CD4-positive, alpha-beta memory T cell (primary cell): ENCODE data around the gene DOP1A. TPM values are rescaled to one million over a fixed set of nuclear protein-coding genes. Genes with fewer than 3 reads are reported as not detected.

Experiments
- CTCF ChIA-PET: fragments of 350-600 bp; sonication (Branson Sonifier 250); formaldehyde crosslinking; loops from one replicate; lab custom pipeline; 2021; ENCODE audit warnings: inconsistent platforms; ENCODE audit not compliant: partially characterized antibody; lab: Charles Lee
- POLR2A ChIA-PET: fragments of 350-600 bp; sonication (Branson Sonifier 250); formaldehyde crosslinking; loops from one replicate; lab custom pipeline; 2021; ENCODE audit not compliant: partially characterized antibody; lab: Charles Lee
- DNase-seq, 5 donors: peaks; one replicate each; pipeline versions ENCODE4 v3.0.0 to v3.0.0-alpha.2; 2020 to 2022; ENCODE audit warnings: mixed read lengths in 1 of 5
- H3K27ac ChIP-seq: one replicate; pipeline ENCODE4 v1.7.0; 2013; ENCODE audit warnings: low read depth, low read length
- H3K27me3 ChIP-seq: 2 replicates; pipeline ENCODE4 v1.7.0; 2013; ENCODE audit warnings: mild to moderate bottlenecking, low read length, moderate library complexity; ENCODE audit not compliant: insufficient read depth
- H3K36me3 ChIP-seq: 2 replicates; pipeline ENCODE4 v1.7.0; 2013; ENCODE audit warnings: mild to moderate bottlenecking, low read length, moderate library complexity; ENCODE audit not compliant: insufficient read depth
- H3K4me1 ChIP-seq: 2 replicates; pipeline ENCODE4 v1.7.0; 2013; ENCODE audit warnings: mild to moderate bottlenecking, low read length, moderate library complexity; ENCODE audit not compliant: insufficient read depth
- H3K4me3 ChIP-seq, 2 donors: one replicate each; pipeline ENCODE4 v1.7.0; 2013; ENCODE audit warnings: low read length in 2 of 2, mild to moderate bottlenecking in 1 of 2
- H3K9me3 ChIP-seq, 2 donors: one replicate each; pipeline ENCODE4 v1.7.0; 2013; ENCODE audit warnings: low read length in 2 of 2, control low read depth in 1 of 2; ENCODE audit not compliant: control insufficient read depth in 1 of 2
- H3K27ac Mint-ChIP-seq, 7 donors: one replicate each; pipeline ENCODE4 v1.8.0; 2020 to 2021; ENCODE audit warnings: mixed read lengths in 7 of 7, mild to moderate bottlenecking in 6 of 7, inconsistent platforms in 3 of 7, moderate library complexity in 3 of 7
- H3K27me3 Mint-ChIP-seq, 2 donors: one replicate each; pipeline ENCODE4 v1.8.0; 2020 to 2021; ENCODE audit warnings: mixed read lengths in 2 of 2
- H3K36me3 Mint-ChIP-seq, 2 donors: one replicate each; pipeline ENCODE4 v1.8.0; 2020 to 2021; ENCODE audit warnings: mixed read lengths in 2 of 2, inconsistent platforms in 1 of 2, mild to moderate bottlenecking in 1 of 2
- H3K4me1 Mint-ChIP-seq, 4 donors: one replicate each; pipeline ENCODE4 v1.8.0; 2020 to 2021; ENCODE audit warnings: mixed read lengths in 4 of 4, mild to moderate bottlenecking in 1 of 4
- H3K4me3 Mint-ChIP-seq, 8 donors: one replicate each; pipeline ENCODE4 v1.8.0; 2020 to 2021; ENCODE audit warnings: mixed read lengths in 8 of 8, mild to moderate bottlenecking in 7 of 8, moderate library complexity in 6 of 8, inconsistent platforms in 3 of 8
- H3K9me3 Mint-ChIP-seq, 8 donors: one replicate each; pipeline ENCODE4 v1.8.0; 2020 to 2021; ENCODE audit warnings: mixed read lengths in 8 of 8, mild to moderate bottlenecking in 5 of 8, inconsistent platforms in 3 of 8, moderate library complexity in 1 of 8
- intact Hi-C: fragments of 100-400 bp; cut with micrococcal nuclease; formaldehyde crosslinking; loops from one replicate; pipeline ENCODE4 v1.15.1; 2023
- polyA plus RNA-seq, 2 donors: library from polyadenylated mRNA; unstranded; fragments of 300-500 nt; fragmentation: Illumina TruSeq; gene quantifications; one replicate each; pipeline ENCODE4 v1.2.3, GENCODE V29; 2021
- total RNA-seq, 2 experiments: library from RNA; stranded (reverse); gene quantifications; one replicate each; pipeline ENCODE4 v1.2.3, GENCODE V29; 2021

DOP1A gene
- total and polyA plus RNA-seq, 4 experiments from 2014 or later, result 0.88 to 36.6 (median 19.2) TPM

DNA sequence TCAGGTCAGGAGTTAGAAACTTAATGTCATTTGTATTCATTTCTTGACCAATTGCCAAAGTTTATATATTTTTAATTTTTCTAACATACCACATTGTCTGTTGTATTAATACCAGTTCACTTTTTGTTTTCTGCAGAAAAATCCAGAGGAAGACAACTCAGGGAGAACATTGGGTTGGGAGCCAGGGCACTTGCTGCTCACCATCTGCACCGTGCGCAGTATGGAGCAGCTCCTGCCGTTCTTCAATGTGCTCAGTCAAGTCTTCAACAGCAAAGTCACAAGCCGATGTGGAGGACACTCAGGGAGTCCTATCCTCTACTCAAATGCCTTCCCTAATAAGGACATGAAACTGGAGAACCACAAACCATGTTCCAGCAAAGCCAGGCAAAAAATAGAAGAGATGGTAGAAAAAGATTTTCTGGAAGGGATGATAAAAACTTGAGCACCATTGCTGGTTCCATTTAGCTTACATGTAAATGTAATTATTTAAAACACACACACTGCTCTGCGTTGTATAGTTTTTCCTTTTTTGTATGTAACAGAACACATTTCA lies 100.3 kb downstream of the DOP1A start:
- peaks cover 55 to 82% of the 10 kb centered on the region in 2 donors for H3K36me3 Mint-ChIP-seq
- no peaks in the 10 kb centered on the region for H3K4me1 Mint-ChIP-seq
- no peaks in the 10 kb centered on the region for H3K27me3 ChIP-seq
- H3K27ac ChIP-seq, result no peak overlapping the region
- H3K36me3 ChIP-seq, result peaks cover 47% of the 10 kb centered on the region
- no peaks in the 10 kb centered on the region for H3K4me1 ChIP-seq
- no peaks in the 10 kb centered on the region for H3K9me3 ChIP-seq
- no peak overlapping the region for H3K4me3 ChIP-seq
- ChIA-PET POLR2A (no interaction called here), CTCF (interaction anchor here (1.2 to 1.4 kb wide), 2 partner anchors 48 to 102 kb away, joined by 3 to 4 read pairs; partner anchors contain the start of gene UBE3D)
- DNase-seq, result no peak
- H3K4me3 Mint-ChIP-seq, result no peak overlapping the region
- H3K27ac Mint-ChIP-seq, result no peak overlapping the region
- intact Hi-C loops, result loop anchor here (5.0 kb wide), 1 partner anchor 36 kb away; no protein-coding TSS in a partner anchor
- no peaks in the 10 kb centered on the region for H3K9me3 Mint-ChIP-seq
- H3K27me3 Mint-ChIP-seq, result no peaks in the 10 kb centered on the region

DNA sequence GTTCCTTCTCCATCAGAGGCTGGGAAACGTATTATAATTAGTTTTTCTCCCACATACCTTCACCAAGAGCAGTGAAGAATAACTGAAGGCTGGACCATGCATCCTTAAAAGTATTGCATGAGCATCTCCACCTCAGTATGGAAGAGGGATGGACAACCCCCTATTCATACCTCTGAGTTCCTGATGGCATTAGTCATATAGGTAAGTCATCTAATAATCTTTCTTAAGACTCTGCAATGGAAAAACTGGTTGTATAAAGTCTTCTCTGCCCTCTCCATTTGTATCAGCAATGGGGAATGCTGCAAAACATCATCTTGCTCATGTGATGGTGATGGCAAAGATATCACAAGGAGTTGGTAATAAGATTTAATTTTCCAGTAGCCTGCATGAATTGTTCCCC lies 101.1 kb downstream of the DOP1A start:
- Histone ChIP-seq H3K4me3 (no peak overlapping the region), H3K9me3 (no peaks in the 10 kb centered on the region), H3K4me1 (no peaks in the 10 kb centered on the region), H3K27me3 (no peaks in the 10 kb centered on the region), H3K27ac (no peak overlapping the region), H3K36me3 (peaks cover 51% of the 10 kb centered on the region)
- Mint-ChIP-seq H3K9me3 (no peaks in the 10 kb centered on the region), H3K4me3 (no peak overlapping the region), H3K4me1 (no peaks in the 10 kb centered on the region), H3K36me3 (peaks cover 60 to 84% of the 10 kb centered on the region in 2 donors), H3K27ac (peak overlapping the region in 1 of 7 donors; percentile 25), H3K27me3 (no peaks in the 10 kb centered on the region)
- no peak for DNase-seq
- intact Hi-C loops, result loop anchor here (5.0 kb wide), 1 partner anchor 36 kb away; no protein-coding TSS in a partner anchor
- ChIA-PET CTCF (interaction anchor here (1.4 kb wide), 1 partner anchor 47 kb away, joined by 3 read pairs; no protein-coding TSS in a partner anchor), POLR2A (no interaction called here)

DNA sequence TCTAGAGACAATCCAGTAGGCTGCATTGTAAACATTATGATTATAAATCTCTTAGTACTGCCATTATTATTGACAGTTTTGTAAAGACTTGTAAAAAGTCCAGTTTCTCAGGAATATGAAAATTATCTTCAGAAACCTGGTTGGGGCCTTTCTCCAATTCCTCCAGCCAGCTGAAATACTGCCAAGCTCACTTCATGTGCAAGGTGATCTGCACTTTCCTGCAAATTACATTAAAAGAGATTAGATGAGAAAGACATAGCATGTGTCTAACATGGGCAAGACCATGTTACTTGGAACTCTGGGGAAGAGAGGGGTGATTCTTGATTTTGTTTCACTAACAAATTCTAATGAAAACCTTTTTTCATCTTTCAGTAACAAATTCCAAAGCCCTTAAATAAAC lies 101.6 kb downstream of the DOP1A start:
- Histone ChIP-seq H3K4me1 (no peaks in the 10 kb centered on the region), H3K36me3 (peaks cover 51% of the 10 kb centered on the region), H3K27ac (no peak overlapping the region), H3K9me3 (no peaks in the 10 kb centered on the region), H3K27me3 (no peaks in the 10 kb centered on the region), H3K4me3 (no peak overlapping the region)
- no peak for DNase-seq
- intact Hi-C loops, result loop anchor here (5.0 kb wide), 1 partner anchor 37 kb away; no protein-coding TSS in a partner anchor
- H3K36me3 Mint-ChIP-seq, result peaks cover 57 to 80% of the 10 kb centered on the region in 2 donors
- no peak overlapping the region for H3K4me3 Mint-ChIP-seq
- no peaks in the 10 kb centered on the region for H3K27me3 Mint-ChIP-seq
- H3K27ac Mint-ChIP-seq, result peak overlapping the region in 3 of 7 donors; percentile 41 to 73 (median 50)
- CTCF ChIA-PET, result interaction anchor here (1.3 kb wide), 1 partner anchor 46 kb away, joined by 4 read pairs; no protein-coding TSS in a partner anchor
- no peaks in the 10 kb centered on the region for H3K9me3 Mint-ChIP-seq
- H3K4me1 Mint-ChIP-seq, result no peaks in the 10 kb centered on the region
- POLR2A ChIA-PET, result no interaction called here

DNA sequence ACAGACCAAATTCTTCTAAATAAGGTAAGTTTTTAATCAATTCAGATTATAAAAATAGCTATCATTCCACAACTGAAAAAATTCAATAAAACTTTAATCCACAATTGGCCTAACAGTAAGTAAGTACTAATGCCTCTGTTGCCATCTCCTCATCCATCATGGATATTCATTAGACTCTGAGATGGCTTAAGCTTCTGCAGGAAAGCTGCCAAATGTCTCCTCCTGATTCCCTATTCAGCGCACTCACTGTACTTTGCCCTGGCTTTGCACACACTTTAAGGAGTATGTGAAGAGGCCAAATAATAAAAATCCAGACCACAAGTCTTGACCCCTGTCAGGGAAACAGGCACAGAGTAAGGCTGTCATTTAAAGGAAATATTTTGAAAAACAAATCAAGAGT lies 102.0 kb downstream of the DOP1A start:
- H3K4me3 Mint-ChIP-seq, result no peak overlapping the region
- H3K4me1 Mint-ChIP-seq, result no peaks in the 10 kb centered on the region
- ChIA-PET POLR2A (no interaction called here), CTCF (interaction anchor here (1.2 to 1.3 kb wide), 2 partner anchors 46 to 112 kb away, joined by 3 to 4 read pairs; no protein-coding TSS in a partner anchor)
- Histone ChIP-seq H3K4me1 (no peaks in the 10 kb centered on the region), H3K36me3 (peaks cover 51% of the 10 kb centered on the region), H3K4me3 (no peak overlapping the region), H3K27me3 (no peaks in the 10 kb centered on the region), H3K9me3 (no peaks in the 10 kb centered on the region), H3K27ac (no peak overlapping the region)
- no peaks in the 10 kb centered on the region for H3K27me3 Mint-ChIP-seq
- no peak for DNase-seq
- intact Hi-C loops, result loop anchor here (5.0 kb wide), 1 partner anchor 37 kb away; no protein-coding TSS in a partner anchor
- peaks cover 57 to 81% of the 10 kb centered on the region in 2 donors for H3K36me3 Mint-ChIP-seq
- no peaks in the 10 kb centered on the region for H3K9me3 Mint-ChIP-seq
- H3K27ac Mint-ChIP-seq, result peak overlapping the region in 1 of 7 donors; percentile 33

DNA sequence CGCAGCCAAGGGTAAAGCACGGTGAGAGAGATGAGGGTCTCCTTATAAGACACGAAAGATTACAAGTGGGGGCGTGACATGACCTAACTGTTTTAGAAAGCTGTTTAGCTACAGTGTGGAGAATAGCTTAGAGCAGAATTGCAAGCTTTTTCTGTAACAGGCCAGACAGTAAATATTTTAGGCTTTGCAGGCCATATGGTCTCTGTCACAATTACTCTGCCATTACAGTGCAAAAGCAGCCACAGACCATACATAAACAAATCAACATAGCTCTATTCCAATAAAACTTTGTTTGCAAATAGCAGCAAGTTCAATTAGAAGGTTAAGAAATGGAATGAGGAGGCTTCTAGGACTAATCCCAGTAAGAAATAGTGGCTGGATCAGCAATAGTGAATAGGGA lies 108.8 kb downstream of the DOP1A start:
- intact Hi-C loops, result no loop called here
- DNase-seq, result no peak
- H3K9me3 Mint-ChIP-seq, result no peaks in the 10 kb centered on the region
- H3K27me3 Mint-ChIP-seq, result no peaks in the 10 kb centered on the region
- H3K36me3 ChIP-seq, result peaks cover 22% of the 10 kb centered on the region
- no peak overlapping the region for H3K27ac ChIP-seq
- no peak overlapping the region for H3K4me3 ChIP-seq
- H3K4me1 Mint-ChIP-seq, result peaks cover under 1 to 7% (median 2%) of the 10 kb centered on the region in 4 donors
- peaks cover 33 to 76% of the 10 kb centered on the region in 2 donors for H3K36me3 Mint-ChIP-seq
- ChIA-PET CTCF (interaction anchor here (1.2 to 1.6 kb wide), 2 partner anchors 10 to 109 kb away, joined by 3 read pairs; partner anchors contain the start of gene DOP1A), POLR2A (no interaction called here)
- H3K9me3 ChIP-seq, result no peaks in the 10 kb centered on the region
- H3K4me3 Mint-ChIP-seq, result no peak overlapping the region
- H3K4me1 ChIP-seq, result no peaks in the 10 kb centered on the region
- no peaks in the 10 kb centered on the region for H3K27me3 ChIP-seq
- H3K27ac Mint-ChIP-seq, result peak overlapping the region in 3 of 7 donors; percentile 1 to 77 (median 7)

DNA sequence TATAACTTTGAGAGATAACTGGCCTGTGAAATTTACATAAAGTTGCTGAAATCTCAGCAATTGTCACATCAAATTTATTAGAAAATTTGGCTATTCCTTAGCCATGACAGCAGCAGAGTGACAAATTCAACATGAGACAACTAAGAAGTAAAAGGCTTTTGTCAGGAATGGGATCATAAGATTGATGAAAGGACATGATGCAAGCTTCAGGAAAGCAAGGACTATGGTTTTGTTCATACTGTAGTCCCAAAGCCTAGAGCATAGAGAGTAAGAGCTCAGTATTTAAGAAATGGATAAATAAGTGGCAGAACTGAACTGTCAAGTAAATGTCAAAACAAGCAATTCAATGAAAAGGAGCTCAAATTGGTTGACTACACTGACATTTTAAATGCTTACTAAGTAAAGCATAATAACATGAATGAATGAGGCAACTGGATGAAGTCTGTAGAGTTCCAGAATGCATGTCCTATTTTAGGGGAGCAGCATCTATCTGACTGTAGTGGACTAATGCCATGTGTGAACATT lies 113.0 kb downstream of the DOP1A start:
- peaks cover 4 to 15% (median 8%) of the 10 kb centered on the region in 4 donors for H3K4me1 Mint-ChIP-seq
- no peak overlapping the region for H3K27ac Mint-ChIP-seq
- no peak for DNase-seq
- no peaks in the 10 kb centered on the region for H3K4me1 ChIP-seq
- H3K9me3 ChIP-seq, result no peaks in the 10 kb centered on the region
- no peaks in the 10 kb centered on the region for H3K9me3 Mint-ChIP-seq
- H3K27ac ChIP-seq, result no peak overlapping the region
- ChIA-PET POLR2A (no interaction called here), CTCF (no interaction called here)
- intact Hi-C loops, result no loop called here
- no peaks in the 10 kb centered on the region for H3K27me3 Mint-ChIP-seq
- H3K4me3 Mint-ChIP-seq, result no peak overlapping the region
- H3K4me3 ChIP-seq, result no peak overlapping the region
- peaks cover 41 to 79% of the 10 kb centered on the region in 2 donors for H3K36me3 Mint-ChIP-seq
- H3K27me3 ChIP-seq, result no peaks in the 10 kb centered on the region
- H3K36me3 ChIP-seq, result peaks cover 25% of the 10 kb centered on the region

DNA sequence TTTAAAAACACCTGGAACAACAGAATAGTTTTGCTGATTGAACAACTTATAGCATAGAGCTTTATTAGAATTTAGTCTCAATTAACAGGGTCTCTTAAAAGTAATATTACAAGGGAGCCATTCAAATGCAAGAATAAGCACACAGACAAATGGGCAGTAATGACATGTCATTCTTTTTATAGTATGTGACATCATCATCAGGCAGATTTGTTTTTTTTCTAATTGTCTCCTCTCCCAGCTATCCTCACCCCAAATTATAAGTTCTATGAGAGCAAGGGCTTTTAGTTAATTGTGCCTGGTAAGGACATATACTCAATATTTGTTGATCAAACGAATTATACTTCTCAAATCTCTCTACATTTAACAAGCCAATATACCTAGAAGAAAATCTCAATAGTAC lies 114.6 kb downstream of the DOP1A start:
- ChIA-PET POLR2A (interaction anchor here (1.0 kb wide), 1 partner anchor 12 kb away, joined by 4 read pairs; no protein-coding TSS in a partner anchor), CTCF (interaction anchor here (1.2 kb wide), 1 partner anchor 10 kb away, joined by 3 read pairs; no protein-coding TSS in a partner anchor)
- H3K27ac Mint-ChIP-seq, result no peak overlapping the region
- H3K27me3 Mint-ChIP-seq, result no peaks in the 10 kb centered on the region
- H3K4me3 ChIP-seq, result no peak overlapping the region
- DNase-seq, result no peak
- H3K36me3 Mint-ChIP-seq, result peaks cover 45 to 72% of the 10 kb centered on the region in 2 donors
- H3K36me3 ChIP-seq, result peaks cover 18% of the 10 kb centered on the region
- H3K27ac ChIP-seq, result no peak overlapping the region
- H3K4me1 Mint-ChIP-seq, result peaks cover 4 to 15% (median 9%) of the 10 kb centered on the region in 4 donors
- H3K9me3 Mint-ChIP-seq, result no peaks in the 10 kb centered on the region
- no peaks in the 10 kb centered on the region for H3K27me3 ChIP-seq
- H3K4me1 ChIP-seq, result no peaks in the 10 kb centered on the region
- no peaks in the 10 kb centered on the region for H3K9me3 ChIP-seq
- intact Hi-C loops, result no loop called here
- H3K4me3 Mint-ChIP-seq, result no peak overlapping the region
